ENCODE results near the gene PRKCE.
A peak's percentile ranks its signal among the peaks of the same experiment; 100 is the strongest.
"Not testable (repeated sequence)": the region's sequence is repeated elsewhere in the genome, so short reads cannot be mapped to it uniquely, and the experiment has no call there.

Gene PRKCE

DNA sequence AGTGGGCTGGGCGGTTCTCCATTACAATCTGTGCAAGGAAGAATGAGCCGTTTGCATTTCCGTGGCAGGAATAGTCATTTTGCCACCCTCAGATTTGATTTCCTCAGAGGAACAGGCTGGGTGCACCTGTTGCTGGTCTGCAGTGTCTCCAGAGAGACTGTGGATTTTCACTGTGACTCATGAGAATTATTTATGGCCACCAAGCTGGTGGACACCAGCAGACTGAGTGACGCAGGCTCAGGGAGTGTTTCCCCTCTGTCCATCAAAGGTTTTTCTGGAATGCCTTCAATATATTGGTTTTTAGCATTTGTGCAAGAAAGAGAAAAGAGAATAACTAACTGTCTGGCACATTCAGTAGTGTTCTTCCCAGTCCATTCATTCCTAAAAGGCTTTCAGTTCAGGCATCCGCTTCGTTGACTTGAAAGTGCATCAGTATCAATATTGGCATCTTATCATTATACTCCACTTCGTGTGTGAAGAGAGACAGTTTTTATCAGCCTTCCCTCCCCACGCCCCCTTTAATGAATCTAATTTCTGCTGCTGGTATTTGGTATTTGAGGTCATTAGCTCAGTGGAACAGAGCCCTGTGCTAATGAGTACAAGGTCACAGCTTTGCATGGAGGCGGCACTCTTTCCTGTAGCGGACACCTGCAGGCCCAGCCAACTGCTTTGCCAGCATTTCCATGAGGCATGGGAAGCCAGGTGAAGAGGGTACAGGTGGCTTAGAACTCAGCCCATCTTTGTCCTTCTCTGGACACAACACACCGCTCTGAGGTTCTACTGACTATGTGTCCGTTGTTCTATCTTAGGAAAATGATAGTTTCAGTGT, 39.9 kb downstream of the PRKCE start:
- H2BK15ac ChIP-seq (ENCODE audit: low read depth, poor library complexity, severe bottlenecking), result no peak overlapping the region
- no peak overlapping the region for H3K23ac ChIP-seq (ENCODE audit: low read length in 2 of 2)
- no peak overlapping the region for H2BK12ac ChIP-seq (ENCODE audit: low read length in 2 of 2)
- H3K4me1 ChIP-seq (ENCODE audit: control insufficient read depth, insufficient read depth, low read depth, low read length), result peaks cover 5% of the 10 kb centered on the region
- H3K4me3 ChIP-seq (ENCODE audit: insufficient read depth in 1 of 2, low read depth in 1 of 2, low read length in 2 of 2), result no peak overlapping the region
- DNase-seq, result peak; percentile 36
- no peak overlapping the region for H2AFZ ChIP-seq (ENCODE audit: low read depth, low read length)
- H2AK5ac ChIP-seq (ENCODE audit: low read length, severe bottlenecking), result no peak overlapping the region
- no peaks in the 10 kb centered on the region for H3K9me3 ChIP-seq (ENCODE audit: control insufficient read depth, low read length)
- no peaks in the 10 kb centered on the region for H3K36me3 ChIP-seq (ENCODE audit: control insufficient read depth in 1 of 2, insufficient read depth in 2 of 2, low read depth in 1 of 2, low read length in 2 of 2)
- H3K18ac ChIP-seq (ENCODE audit: low read depth in 1 of 2, low read length in 2 of 2), result no peak overlapping the region
- H3K27me3 ChIP-seq (ENCODE audit: control insufficient read depth in 1 of 2, insufficient read depth in 1 of 2, low read length in 2 of 2), result no peaks in the 10 kb centered on the region
- no peak overlapping the region for H3K14ac ChIP-seq (ENCODE audit: low read length in 2 of 2)
- no peak overlapping the region for H2BK5ac ChIP-seq (ENCODE audit: low read depth, low read length, poor library complexity, severe bottlenecking)
- H3K9ac ChIP-seq (ENCODE audit: low read length), result no peak overlapping the region
- H3K79me1 ChIP-seq (replicated peaks; ENCODE audit: low read length, poor library complexity, severe bottlenecking), result peaks cover 14% of the 10 kb centered on the region
- H3K4me2 ChIP-seq (ENCODE audit: low read length, poor library complexity, severe bottlenecking), result no peak overlapping the region
- H3K27ac ChIP-seq (ENCODE audit: low read length, poor library complexity, severe bottlenecking), result no peak overlapping the region
- H4K91ac ChIP-seq (ENCODE audit: low read length), result no peak overlapping the region
- no peak overlapping the region for H3K4ac ChIP-seq (ENCODE audit: low read depth in 1 of 2, low read length in 2 of 2)
- 86% methylated on average over 8 of the region's 12 CpGs for WGBS
- no peak overlapping the region for H2BK120ac ChIP-seq (ENCODE audit: low read depth, low read length)
- no peak overlapping the region for H4K8ac ChIP-seq (ENCODE audit: low read length)

DNA sequence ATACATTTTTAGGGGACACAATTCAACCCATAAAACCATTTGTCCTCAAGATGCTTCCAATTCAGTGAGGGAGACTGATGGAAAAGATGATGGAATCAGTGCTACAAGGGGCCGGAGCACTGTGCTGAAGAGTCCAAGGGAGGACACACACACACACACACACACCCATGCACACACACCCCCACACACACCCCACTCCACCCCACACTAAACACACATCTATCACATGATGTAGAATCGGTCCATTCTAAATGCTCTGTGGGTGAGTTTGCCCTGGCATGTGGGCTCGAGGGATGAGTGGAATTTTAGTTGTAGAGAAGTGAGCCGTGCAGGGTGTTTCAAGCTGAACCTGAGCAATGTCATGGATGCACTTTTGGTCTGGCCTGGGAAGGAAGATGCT, 41.1 kb downstream of the PRKCE start:
- Histone ChIP-seq H3K4me3 (ENCODE audit: insufficient read depth in 1 of 2, low read depth in 1 of 2, low read length in 2 of 2) (no peak overlapping the region), H3K27me3 (ENCODE audit: control insufficient read depth in 1 of 2, insufficient read depth in 1 of 2, low read length in 2 of 2) (no peaks in the 10 kb centered on the region), H3K4me1 (ENCODE audit: control insufficient read depth, insufficient read depth, low read depth, low read length) (peaks cover 5% of the 10 kb centered on the region), H3K4me2 (ENCODE audit: low read length, poor library complexity, severe bottlenecking) (no peak overlapping the region), H2BK120ac (ENCODE audit: low read depth, low read length) (no peak overlapping the region), H2BK5ac (ENCODE audit: low read depth, low read length, poor library complexity, severe bottlenecking) (no peak overlapping the region), H3K79me1 (replicated peaks; ENCODE audit: low read length, poor library complexity, severe bottlenecking) (peaks cover 23% of the 10 kb centered on the region), H3K9ac (ENCODE audit: low read length) (no peak overlapping the region), H3K27ac (ENCODE audit: low read length, poor library complexity, severe bottlenecking) (no peak overlapping the region), H3K23ac (ENCODE audit: low read length in 2 of 2) (no peak overlapping the region), H4K8ac (ENCODE audit: low read length) (no peak overlapping the region), H2AK5ac (ENCODE audit: low read length, severe bottlenecking) (no peak overlapping the region), H3K9me3 (ENCODE audit: control insufficient read depth, low read length) (no peaks in the 10 kb centered on the region), H2BK15ac (ENCODE audit: low read depth, poor library complexity, severe bottlenecking) (no peak overlapping the region), H2BK12ac (ENCODE audit: low read length in 2 of 2) (no peak overlapping the region), H4K91ac (ENCODE audit: low read length) (no peak overlapping the region), H3K14ac (ENCODE audit: low read length in 2 of 2) (no peak overlapping the region), H3K18ac (ENCODE audit: low read depth in 1 of 2, low read length in 2 of 2) (no peak overlapping the region), H2AFZ (ENCODE audit: low read depth, low read length) (no peak overlapping the region), H3K36me3 (ENCODE audit: control insufficient read depth in 1 of 2, insufficient read depth in 2 of 2, low read depth in 1 of 2, low read length in 2 of 2) (no peaks in the 10 kb centered on the region), H3K4ac (ENCODE audit: low read depth in 1 of 2, low read length in 2 of 2) (no peak overlapping the region)
- 96% methylated on average over 4 of the region's 4 CpGs for WGBS
- DNase-seq, result no peak

DNA sequence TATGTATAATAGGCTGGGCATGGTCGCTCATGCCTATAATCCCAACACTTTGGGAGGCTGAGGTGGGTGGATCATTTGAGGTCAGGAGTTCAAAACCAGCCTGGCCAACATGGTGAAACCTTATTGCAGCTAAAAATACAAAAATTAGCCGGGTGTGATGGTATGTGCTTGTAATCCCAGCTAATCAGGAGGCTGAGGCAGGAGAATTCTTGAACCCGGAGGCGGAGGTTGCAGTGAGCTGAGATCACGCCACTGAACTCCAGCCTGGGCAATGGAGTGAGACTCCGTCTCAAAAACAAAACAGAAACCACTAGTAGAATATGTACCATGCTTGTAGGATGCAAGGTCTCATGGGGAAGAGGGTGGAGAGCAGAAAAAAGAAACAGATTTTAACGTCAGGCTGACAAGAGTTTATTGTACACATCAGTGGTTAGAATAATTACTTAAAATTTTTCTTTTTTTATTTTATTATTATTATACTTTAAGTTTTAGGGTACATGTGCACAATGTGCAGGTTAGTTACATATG, 44.1 kb downstream of the PRKCE start:
- not testable (repeated sequence) for H3K4me3 ChIP-seq (ENCODE audit: insufficient read depth in 1 of 2, low read depth in 1 of 2, low read length in 2 of 2); H3K9me3 ChIP-seq (ENCODE audit: control insufficient read depth, low read length); H3K18ac ChIP-seq (ENCODE audit: low read depth in 1 of 2, low read length in 2 of 2); H3K27me3 ChIP-seq (ENCODE audit: control insufficient read depth in 1 of 2, insufficient read depth in 1 of 2, low read length in 2 of 2); H3K9ac ChIP-seq (ENCODE audit: low read length); H3K36me3 ChIP-seq (ENCODE audit: control insufficient read depth in 1 of 2, insufficient read depth in 2 of 2, low read depth in 1 of 2, low read length in 2 of 2); H3K4ac ChIP-seq (ENCODE audit: low read depth in 1 of 2, low read length in 2 of 2); H3K23ac ChIP-seq (ENCODE audit: low read length in 2 of 2); H2AFZ ChIP-seq (ENCODE audit: low read depth, low read length); H2BK12ac ChIP-seq (ENCODE audit: low read length in 2 of 2); DNase-seq; H4K8ac ChIP-seq (ENCODE audit: low read length); H2AK5ac ChIP-seq (ENCODE audit: low read length, severe bottlenecking); H3K4me2 ChIP-seq (ENCODE audit: low read length, poor library complexity, severe bottlenecking); H3K14ac ChIP-seq (ENCODE audit: low read length in 2 of 2); H2BK120ac ChIP-seq (ENCODE audit: low read depth, low read length); H2BK5ac ChIP-seq (ENCODE audit: low read depth, low read length, poor library complexity, severe bottlenecking); H3K27ac ChIP-seq (ENCODE audit: low read length, poor library complexity, severe bottlenecking); H4K91ac ChIP-seq (ENCODE audit: low read length); H2BK15ac ChIP-seq (ENCODE audit: low read depth, poor library complexity, severe bottlenecking)
- WGBS, result 92% methylated on average over 5 of the region's 7 CpGs
- Histone ChIP-seq H3K4me1 (ENCODE audit: control insufficient read depth, insufficient read depth, low read depth, low read length) (peaks cover 15% of the 10 kb centered on the region), H3K79me1 (replicated peaks; ENCODE audit: low read length, poor library complexity, severe bottlenecking) (peaks cover 27% of the 10 kb centered on the region)

DNA sequence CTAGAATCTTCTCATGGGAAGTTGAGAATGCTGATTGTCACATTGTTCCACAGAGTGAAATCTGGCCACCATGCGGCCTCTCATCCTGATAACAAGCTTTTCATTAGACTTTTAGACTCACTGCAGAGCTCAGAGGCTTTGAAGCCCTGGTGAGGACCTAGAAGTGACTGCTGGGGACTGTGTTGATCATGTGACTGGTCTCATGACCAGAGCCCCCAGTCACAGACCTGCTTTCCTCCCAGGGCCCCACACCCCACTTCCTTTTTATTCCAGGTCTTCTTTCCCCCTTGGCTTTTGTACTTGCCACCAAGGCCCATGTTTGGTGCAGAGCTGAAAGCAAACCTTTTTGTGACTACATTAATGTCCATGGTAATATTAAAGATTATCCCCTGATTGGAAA, 45.2 kb downstream of the PRKCE start:
- WGBS, result 100% methylated on average over 1 of the region's 1 CpG
- no peak overlapping the region for H2BK120ac ChIP-seq (ENCODE audit: low read depth, low read length)
- H3K27me3 ChIP-seq (ENCODE audit: control insufficient read depth in 1 of 2, insufficient read depth in 1 of 2, low read length in 2 of 2), result no peaks in the 10 kb centered on the region
- peaks cover 0 to 2% of the 10 kb centered on the region in 2 experiments for H3K36me3 ChIP-seq (ENCODE audit: control insufficient read depth in 1 of 2, insufficient read depth in 2 of 2, low read depth in 1 of 2, low read length in 2 of 2)
- peaks cover 12% of the 10 kb centered on the region for H3K4me1 ChIP-seq (ENCODE audit: control insufficient read depth, insufficient read depth, low read depth, low read length)
- no peaks in the 10 kb centered on the region for H3K9me3 ChIP-seq (ENCODE audit: control insufficient read depth, low read length)
- no peak overlapping the region for H3K9ac ChIP-seq (ENCODE audit: low read length)
- no peak overlapping the region for H2BK5ac ChIP-seq (ENCODE audit: low read depth, low read length, poor library complexity, severe bottlenecking)
- H3K79me1 ChIP-seq (replicated peaks; ENCODE audit: low read length, poor library complexity, severe bottlenecking), result peaks cover 28% of the 10 kb centered on the region
- H4K91ac ChIP-seq (ENCODE audit: low read length), result no peak overlapping the region
- H3K4ac ChIP-seq (ENCODE audit: low read depth in 1 of 2, low read length in 2 of 2), result no peak overlapping the region
- no peak overlapping the region for H2BK15ac ChIP-seq (ENCODE audit: low read depth, poor library complexity, severe bottlenecking)
- no peak overlapping the region for H3K23ac ChIP-seq (ENCODE audit: low read length in 2 of 2)
- peak overlapping the region; percentile 33 for H4K8ac ChIP-seq (ENCODE audit: low read length)
- no peak overlapping the region for H2AK5ac ChIP-seq (ENCODE audit: low read length, severe bottlenecking)
- no peak overlapping the region for H3K4me2 ChIP-seq (ENCODE audit: low read length, poor library complexity, severe bottlenecking)
- no peak overlapping the region for H2AFZ ChIP-seq (ENCODE audit: low read depth, low read length)
- no peak overlapping the region for H3K4me3 ChIP-seq (ENCODE audit: insufficient read depth in 1 of 2, low read depth in 1 of 2, low read length in 2 of 2)
- DNase-seq, result no peak
- H3K18ac ChIP-seq (ENCODE audit: low read depth in 1 of 2, low read length in 2 of 2), result no peak overlapping the region
- no peak overlapping the region for H3K27ac ChIP-seq (ENCODE audit: low read length, poor library complexity, severe bottlenecking)
- no peak overlapping the region for H2BK12ac ChIP-seq (ENCODE audit: low read length in 2 of 2)
- H3K14ac ChIP-seq (ENCODE audit: low read length in 2 of 2), result no peak overlapping the region

All from mesenchymal stem cell (in vitro differentiated cells and primary cell).